ENCODE results near the gene PLP1. TPM values are rescaled to one million over a fixed set of nuclear protein-coding genes. Genes with fewer than 3 reads are reported as not detected.
"Not testable (repeated sequence)": the region's sequence is repeated elsewhere in the genome, so short reads cannot be mapped to it uniquely, and the experiment has no call there.

Gene PLP1
- total and polyA plus RNA-seq, 2 of the 8 experiments (the other 6 are each of a cell fraction or from before 2014, with no cell fraction given), result 49.2 to 218 TPM

GRCh38 chrX:103817101-103817500 lies 40.5 kb downstream of the PLP1 start:
- POLR2A ChIA-PET (ENCODE audit: partially characterized antibody); DNase-seq (ENCODE audit: low read depth in 1 of 2, low spot score in 2 of 2): not testable (repeated sequence)

More at GRCh38 chrX:103817101-103817500, 40.5 kb downstream of the PLP1 start:
- H3K4ac ChIP-seq (replicated peaks; ENCODE audit: insufficient read length, low read depth, low read length); H3K4me2 ChIP-seq (ENCODE audit: insufficient read depth in 1 of 2, low read depth in 2 of 2, low read length in 2 of 2); H3K79me2 ChIP-seq (ENCODE audit: control insufficient read depth in 1 of 2, insufficient read depth in 2 of 2, low read length in 2 of 2); H3K23ac ChIP-seq (ENCODE audit: insufficient read length); H3K9ac ChIP-seq (replicated peaks in 1 of 4; ENCODE audit: extremely low read depth in 1 of 4, low read depth in 3 of 4, low read length in 3 of 4); H4K5ac ChIP-seq (ENCODE audit: insufficient read length, low read depth, low read length); H2BK12ac ChIP-seq (ENCODE audit: low read depth, low read length); H3K14ac ChIP-seq (ENCODE audit: insufficient read length); H2AK5ac ChIP-seq (ENCODE audit: low read depth, low read length); H2AFZ ChIP-seq (ENCODE audit: low read length); H4K8ac ChIP-seq (ENCODE audit: extremely low read depth, insufficient read depth, low read length); FAIRE-seq; H3K4me3 ChIP-seq (ENCODE audit: extremely low read depth in 1 of 4, insufficient read depth in 2 of 4, low read depth in 3 of 4, low read length in 4 of 4); H3K56ac ChIP-seq (replicated peaks; ENCODE audit: insufficient read length, low read depth, low read length); H2BK20ac ChIP-seq (ENCODE audit: low read length); H3K27ac ChIP-seq (ENCODE audit: low read depth, low read length); H3K4me1 ChIP-seq (replicated peaks in 1 of 4; ENCODE audit: control insufficient read depth in 3 of 4, insufficient read depth in 4 of 4, low read length in 3 of 4); H4K20me1 ChIP-seq (replicated peaks in 1 of 2; ENCODE audit: control insufficient read depth in 1 of 2, insufficient read depth in 2 of 2, low read length in 2 of 2); H3K27me3 ChIP-seq (replicated peaks in 1 of 4; ENCODE audit: control insufficient read depth in 3 of 4, extremely low read depth in 1 of 4, insufficient read depth in 3 of 4, low read length in 3 of 4); H3K9me3 ChIP-seq (ENCODE audit: insufficient read depth in 2 of 2, low read depth in 1 of 2, low read length in 1 of 2); H4K91ac ChIP-seq (replicated peaks; ENCODE audit: insufficient read length, low read length); H2BK120ac ChIP-seq (replicated peaks; ENCODE audit: low read depth, low read length); H3K79me1 ChIP-seq (ENCODE audit: low read depth, low read length); H2BK15ac ChIP-seq (ENCODE audit: low read length); H3K23me2 ChIP-seq (ENCODE audit: low read depth, low read length); H3K36me3 ChIP-seq (ENCODE audit: control insufficient read depth in 2 of 4, insufficient read depth in 4 of 4, low read length in 3 of 4); H3K18ac ChIP-seq (ENCODE audit: extremely low read depth, low read length); H2BK5ac ChIP-seq (ENCODE audit: low read depth, low read length): not testable (repeated sequence)
- CTCF ChIA-PET (ENCODE audit: partially characterized antibody), result interaction anchor here (0.9 to 1.6 kb wide), 4 partner anchors 25 to 127 kb away, joined by 3 to 4 read pairs (median 3); partner anchors contain the start of gene TMEM31
- 51% methylated on average over 5 of the region's 5 CpGs; no CpG with 5 or more reads in 1 of the 2 experiments for WGBS, 2 experiments (ENCODE audit: extremely low coverage in 1 of 2, insufficient coverage in 1 of 2, insufficient read length in 1 of 2, insufficient replicate concordance in 2 of 2, low coverage in 1 of 2, low lambda C conversion rate in 2 of 2, missing lambda C conversion rate in 1 of 2)
